H1 (cell line): ENCODE data around the gene CD151. TPM values are rescaled to one million over a fixed set of nuclear protein-coding genes. Genes with fewer than 3 reads are reported as not detected.

Experiments used
- CTCF ChIA-PET: fragments of 300-600 bp; sonication (Branson Sonifier 250); formaldehyde crosslinking; loops from one replicate; lab custom pipeline; 2021; ENCODE audit not compliant: partially characterized antibody; lab: Charles Lee
- POLR2A ChIA-PET: fragments of 300-600 bp; sonication (Branson Sonifier 250); formaldehyde crosslinking; loops from one replicate; lab custom pipeline; 2021; ENCODE audit warnings: inconsistent platforms; ENCODE audit not compliant: partially characterized antibody; lab: Charles Lee
- DNase-seq, 2 experiments: peaks; one replicate each; pipeline versions ENCODE4 v3.0.0 to v3.0.0-alpha.2; 2010 to 2022; ENCODE audit warnings: low spot score in 2 of 2, low read depth in 1 of 2, mixed read lengths in 1 of 2
- FAIRE-seq: peaks from 2 replicates; lab custom pipeline; 2011; peaks lifted over from hg19 to GRCh38; lab: Jason Lieb, UNC
- H2AFZ ChIP-seq: 2 replicates; pipeline ENCODE4 v1.8.1; 2012; ENCODE audit warnings: low read length, inconsistent platforms
- H2AK5ac ChIP-seq: 2 replicates; pipeline ENCODE4 v1.6.1; 2013; ENCODE audit warnings: low read depth, low read length
- H2BK120ac ChIP-seq: replicated peaks from 2 replicates; pipeline ENCODE3; 2013; ENCODE audit warnings: low read depth, low read length, inconsistent platforms
- H2BK12ac ChIP-seq: 2 replicates; pipeline ENCODE4 v1.6.1; 2013; ENCODE audit warnings: low read depth, low read length
- H2BK15ac ChIP-seq: 2 replicates; pipeline ENCODE4 v1.6.1; 2013; ENCODE audit warnings: low read length
- H2BK20ac ChIP-seq: 2 replicates; pipeline ENCODE4 v1.6.1; 2013; ENCODE audit warnings: low read length
- H2BK5ac ChIP-seq: 2 replicates; pipeline ENCODE4 v1.6.1; 2013; ENCODE audit warnings: low read depth, low read length
- H3K14ac ChIP-seq: 2 replicates; pipeline ENCODE4 v1.6.1; 2013; ENCODE audit warnings: inconsistent platforms; ENCODE audit not compliant: insufficient read length
- H3K18ac ChIP-seq: 2 replicates; pipeline ENCODE4 v1.6.1; 2013; ENCODE audit warnings: low read length; ENCODE audit errors: extremely low read depth
- H3K23ac ChIP-seq: 2 replicates; pipeline ENCODE4 v1.6.1; 2013; ENCODE audit warnings: inconsistent platforms; ENCODE audit not compliant: insufficient read length
- H3K23me2 ChIP-seq: 2 replicates; pipeline ENCODE4 v1.6.1; 2013; ENCODE audit warnings: low read depth, low read length
- H3K27ac ChIP-seq: 2 replicates; pipeline ENCODE4 v1.6.1; 2011; ENCODE audit warnings: low read depth, low read length, inconsistent platforms
- H3K27me3 ChIP-seq, 4 experiments: replicated peaks in 1 of 4; 1 replicate in 1 of 4; 2 replicates in 3 of 4; pipeline versions ENCODE4 v1.6.1 to v1.8.1; 2011 to 2013; ENCODE audit warnings: low read length in 3 of 4, mild to moderate bottlenecking in 3 of 4, inconsistent platforms in 2 of 4, mixed read lengths in 2 of 4, moderate library complexity in 1 of 4; ENCODE audit not compliant: control insufficient read depth in 3 of 4, insufficient read depth in 3 of 4; ENCODE audit errors: extremely low read depth in 1 of 4
- H3K36me3 ChIP-seq, 4 experiments: 2 replicates each; pipeline versions ENCODE4 v1.6.1 to v1.8.1; 2011 to 2013; ENCODE audit warnings: mild to moderate bottlenecking in 4 of 4, low read length in 3 of 4, moderate library complexity in 2 of 4, control low read depth in 1 of 4, inconsistent platforms in 1 of 4; ENCODE audit not compliant: insufficient read depth in 4 of 4, control insufficient read depth in 2 of 4
- H3K4ac ChIP-seq: replicated peaks from 2 replicates; pipeline ENCODE3; 2013; ENCODE audit warnings: low read length, low read depth, mixed read lengths, inconsistent platforms; ENCODE audit not compliant: insufficient read length
- H3K4me1 ChIP-seq, 4 experiments: replicated peaks in 1 of 4; 1 replicate in 1 of 4; 2 replicates in 3 of 4; pipeline versions ENCODE4 v1.6.1 to v1.8.1; 2011 to 2013; ENCODE audit warnings: low read length in 3 of 4, inconsistent platforms in 2 of 4, mixed read lengths in 1 of 4; ENCODE audit not compliant: insufficient read depth in 4 of 4, control insufficient read depth in 3 of 4
- H3K4me2 ChIP-seq, 2 experiments: 2 replicates each; pipeline versions ENCODE4 v1.6.1 to v1.8.1; 2011 to 2013; ENCODE audit warnings: low read depth in 2 of 2, low read length in 2 of 2, control low read depth in 1 of 2, inconsistent platforms in 1 of 2, mild to moderate bottlenecking in 1 of 2; ENCODE audit not compliant: insufficient read depth in 1 of 2
- H3K4me3 ChIP-seq, 4 experiments: fragments of 200-600, 300-600 bp in 1 of 4; sonication (generic), shearing (Covaris generic), sonication (Bioruptor Twin) in 1 of 4; 2 replicates each; pipeline versions ENCODE4 v1.5.1 to v1.8.1; 2011 to 2016; ENCODE audit warnings: low read length in 4 of 4, low read depth in 3 of 4, control low read depth in 2 of 4, inconsistent platforms in 2 of 4, mild to moderate bottlenecking in 2 of 4, mixed read lengths in 1 of 4, moderate library complexity in 1 of 4; ENCODE audit not compliant: insufficient read depth in 2 of 4; ENCODE audit errors: extremely low read depth in 1 of 4
- H3K56ac ChIP-seq: replicated peaks from 2 replicates; pipeline ENCODE3; 2013; ENCODE audit warnings: low read depth, mild to moderate bottlenecking, mixed read lengths, low read length, inconsistent platforms; ENCODE audit not compliant: insufficient read length
- H3K79me1 ChIP-seq: 2 replicates; pipeline ENCODE4 v1.6.1; 2013; ENCODE audit warnings: low read depth, low read length, control low read depth
- H3K79me2 ChIP-seq, 2 experiments: 2 replicates each; pipeline versions ENCODE4 v1.6.1 to v1.8.1; 2012 to 2013; ENCODE audit warnings: low read length in 2 of 2, mild to moderate bottlenecking in 2 of 2, inconsistent platforms in 1 of 2; ENCODE audit not compliant: insufficient read depth in 2 of 2, control insufficient read depth in 1 of 2
- H3K9ac ChIP-seq, 4 experiments: replicated peaks in 1 of 4; 1 replicate in 1 of 4; 2 replicates in 3 of 4; pipeline versions ENCODE4 v1.6.1 to v1.8.1; 2011 to 2013; ENCODE audit warnings: low read depth in 3 of 4, low read length in 3 of 4, control low read depth in 2 of 4, mild to moderate bottlenecking in 2 of 4, moderate library complexity in 2 of 4, inconsistent platforms in 1 of 4; ENCODE audit errors: extremely low read depth in 1 of 4
- H3K9me3 ChIP-seq, 2 experiments: 2 replicates each; pipeline versions ENCODE4 v1.6.1 to v1.8.1; 2012 to 2013; ENCODE audit warnings: mild to moderate bottlenecking in 2 of 2, moderate library complexity in 2 of 2, control low read depth in 1 of 2, inconsistent platforms in 1 of 2, low read depth in 1 of 2, low read length in 1 of 2, mixed read lengths in 1 of 2; ENCODE audit not compliant: insufficient read depth in 2 of 2
- H4K20me1 ChIP-seq, 2 experiments: replicated peaks in 1 of 2; 2 replicates each; pipeline versions ENCODE3 to v1.8.1; 2011 to 2013; ENCODE audit warnings: inconsistent platforms in 2 of 2, low read length in 2 of 2, mild to moderate bottlenecking in 1 of 2; ENCODE audit not compliant: insufficient read depth in 2 of 2, control insufficient read depth in 1 of 2
- H4K5ac ChIP-seq: 2 replicates; pipeline ENCODE4 v1.6.1; 2013; ENCODE audit warnings: low read length, low read depth, mixed read lengths, inconsistent platforms; ENCODE audit not compliant: insufficient read length
- H4K8ac ChIP-seq: 2 replicates; pipeline ENCODE4 v1.8.0; 2013; ENCODE audit warnings: mild to moderate bottlenecking, moderate library complexity, low read length, inconsistent platforms; ENCODE audit not compliant: insufficient read depth; ENCODE audit errors: extremely low read depth
- H4K91ac ChIP-seq: replicated peaks from 2 replicates; pipeline ENCODE3; 2013; ENCODE audit warnings: low read length, mixed read lengths, inconsistent platforms; ENCODE audit not compliant: insufficient read length
- ATF3 ChIP-seq: IDR thresholded peaks from 2 replicates; pipeline ENCODE4 v1.6.1; 2011; ENCODE audit warnings: low read depth, mild to moderate bottlenecking, low read length; ENCODE audit not compliant: insufficient read depth
- GABPA ChIP-seq: IDR thresholded peaks from 2 replicates; pipeline ENCODE4 v1.6.1; 2011; ENCODE audit warnings: mild to moderate bottlenecking, low read length, moderate library complexity, borderline replicate concordance; ENCODE audit not compliant: insufficient read depth
- KDM5A ChIP-seq: fragments of 200-600 bp; IDR thresholded peaks from 2 replicates; pipeline ENCODE4 v1.7.1; 2012; ENCODE audit warnings: mild to moderate bottlenecking, low read length, inconsistent platforms, mixed read lengths
- NANOG ChIP-seq: IDR thresholded peaks from 2 replicates; pipeline ENCODE4 v1.6.1; 2011; ENCODE audit warnings: low read length, low read depth, mild to moderate bottlenecking, inconsistent platforms; ENCODE audit not compliant: insufficient read depth, poor library complexity, severe bottlenecking
- POU5F1 ChIP-seq: IDR thresholded peaks from 2 replicates; pipeline ENCODE4 v1.6.1; 2011; ENCODE audit warnings: low read depth, mild to moderate bottlenecking, low read length, moderate library complexity
- RBBP5 ChIP-seq: IDR thresholded peaks from 2 replicates; pipeline ENCODE4 v1.7.1; 2012; ENCODE audit warnings: low read depth, mild to moderate bottlenecking, inconsistent platforms, low read length, moderate library complexity, borderline replicate concordance
- TCF12 ChIP-seq: IDR thresholded peaks from 2 replicates; pipeline ENCODE4 v1.6.1; 2011; ENCODE audit warnings: low read depth, mild to moderate bottlenecking, low read length
- WGBS, 2 experiments: shearing (Covaris generic) in 1 of 2; methylation state at CpG; one replicate each; pipeline versions ENCODE4 v1.1.6 to v1.1.7; 2013 to 2015; ENCODE audit warnings: low lambda C conversion rate in 2 of 2, mixed read lengths in 2 of 2, inconsistent platforms in 1 of 2, low coverage in 1 of 2, missing lambda C conversion rate in 1 of 2; ENCODE audit not compliant: insufficient replicate concordance in 2 of 2, insufficient coverage in 1 of 2, insufficient read length in 1 of 2; ENCODE audit errors: extremely low coverage in 1 of 2, missing lambda C conversion rate in 1 of 2; 5-methylcytosine and 5-hydroxymethylcytosine counted together
- polyA plus RNA-seq, 7 experiments: library from polyadenylated mRNA; depleted of rRNA in 3 of 7; stranded (reverse) in 5 of 7; unstranded in 2 of 7; fragments of >200 nt in 5 of 7; fragments of 200-250 nt in 2 of 7; gene quantifications; 1 replicate in 5 of 7; 2 replicates in 1 of 7; 4 replicates in 1 of 7; pipeline versions ENCODE4 v1.2.1 to v1.2.3, GENCODE V29; 2011 to 2013; ENCODE audit warnings: missing spikeins in 2 of 7, mixed read lengths in 2 of 7
- total RNA-seq: library from RNA; stranded (reverse); fragmentation: NEBNext Ultra II Directional; extraction: Animal tissue kit (Norgen Biotek cat#: 25700); gene quantifications from 2 replicates; pipeline ENCODE4 v1.2.1, GENCODE V29; 2021
- TF ChIP-seq, protein P1 (sequence below), 3 experiments: IDR thresholded peaks; 1 replicate in 2 of 3; 2 replicates in 1 of 3; pipeline versions ENCODE4 v1.5.1 to v1.6.1; 2011; ENCODE audit warnings: low read length in 3 of 3, mild to moderate bottlenecking in 3 of 3, inconsistent platforms in 2 of 3, low read depth in 1 of 3, moderate library complexity in 1 of 3; ENCODE audit not compliant: insufficient read depth in 1 of 3; ENCODE audit errors: control extremely low read depth in 1 of 3

The CD151 gene
- total and polyA plus RNA-seq, 2 of the 8 experiments (the other 6 are each of a cell fraction or from before 2014, with no cell fraction given) = 101 to 212 TPM

DNA sequence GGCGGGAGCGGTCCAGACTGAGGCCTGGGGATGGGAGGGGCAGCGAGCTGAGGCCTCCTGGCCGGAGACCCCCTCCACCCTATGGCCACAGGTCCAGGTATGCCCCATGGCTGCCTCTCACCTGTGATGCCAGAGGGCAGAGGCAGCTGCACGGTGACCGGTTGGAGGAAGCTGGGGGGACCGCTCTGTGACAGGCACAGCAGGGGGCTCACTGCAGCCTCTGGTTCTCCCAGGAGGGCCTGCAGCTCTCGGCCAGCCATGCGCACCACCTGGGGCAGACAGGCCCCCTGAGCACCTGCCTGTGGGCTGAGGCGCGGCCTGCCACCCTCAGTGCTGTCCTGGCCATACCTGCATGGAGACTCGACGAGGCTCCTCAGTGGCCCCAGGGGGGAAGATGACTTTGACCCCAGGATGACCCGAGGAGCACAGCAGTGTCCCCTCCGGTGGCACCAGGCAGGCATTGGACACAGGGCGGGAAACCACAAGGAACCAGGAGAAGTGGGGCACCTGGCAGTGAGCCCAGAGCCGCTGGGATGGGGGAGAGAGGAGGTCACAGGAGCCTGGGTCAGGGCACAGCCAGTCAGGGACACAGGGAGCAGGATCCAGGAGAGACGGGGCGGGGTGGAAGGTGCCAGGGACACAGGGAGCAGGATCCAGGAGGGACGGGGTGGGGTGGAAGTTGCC, 31.5 kb upstream of the CD151 start:
- no peak overlapping the region for H3K4me2 ChIP-seq
- H2BK120ac ChIP-seq = no peak overlapping the region
- H3K4me3 ChIP-seq = no peak overlapping the region
- H3K79me1 ChIP-seq = peaks cover 5% of the 10 kb centered on the region; the same call in 1 of the 2 replicates
- H3K4ac ChIP-seq = no peak overlapping the region
- no peak overlapping the region; the same call in 1 of the 2 replicates for H2BK5ac ChIP-seq
- no peak for FAIRE-seq
- H3K18ac ChIP-seq = no peak overlapping the region
- no peak overlapping the region for H3K14ac ChIP-seq
- H3K23me2 ChIP-seq = peaks cover 16% of the 10 kb centered on the region
- no peak overlapping the region for H2AFZ ChIP-seq
- no peak overlapping the region for H2BK15ac ChIP-seq
- H4K5ac ChIP-seq = no peak overlapping the region
- H3K27ac ChIP-seq = no peak overlapping the region
- no peak overlapping the region for H3K23ac ChIP-seq
- ChIA-PET POLR2A (interaction anchor here (0.8 to 53.0 kb wide), 6 partner anchors 8 to 162 kb away, joined by 3 to 1917 read pairs (median 16); partner anchors contain the start of genes CD151, CEND1, CRACR2B and PNPLA2), CTCF (interaction anchor here (1.0 kb wide), 1 partner anchor 18 kb away, joined by 3 read pairs; no protein-coding TSS in a partner anchor)
- H3K4me1 ChIP-seq = peaks cover 4 to 20% (median 15%) of the 10 kb centered on the region in 4 experiments
- no peak overlapping the region for H3K56ac ChIP-seq
- no peaks in the 10 kb centered on the region for H3K9me3 ChIP-seq
- no peaks in the 10 kb centered on the region; a peak in 1 of 7 replicates for H3K27me3 ChIP-seq
- H2BK20ac ChIP-seq = no peak overlapping the region
- DNase-seq = no peak
- H3K36me3 ChIP-seq = peaks cover 3 to 30% (median 6%) of the 10 kb centered on the region in 4 experiments; a peak in 5 of 8 replicates
- no peak overlapping the region for H3K9ac ChIP-seq
- no peak overlapping the region for H4K91ac ChIP-seq
- H3K79me2 ChIP-seq = peaks cover 0 to 4% of the 10 kb centered on the region in 2 experiments; a peak in 1 of 4 replicates
- no peak overlapping the region for H2AK5ac ChIP-seq
- peaks cover 0 to 13% of the 10 kb centered on the region in 2 experiments for H4K20me1 ChIP-seq
- no peak overlapping the region for H4K8ac ChIP-seq
- WGBS, 2 experiments = 92% methylated on average over 11 of the region's 20 CpGs; no CpG with 5 or more reads in 1 of the 2 experiments
- no peak overlapping the region for H2BK12ac ChIP-seq
- TF ChIP-seq NANOG (no peak), RBBP5 (no peak), TCF12 (no peak), GABPA (no peak), ATF3 (no peak), KDM5A (no peak), POU5F1 (no peak)
- TF ChIP-seq, protein P1, sequence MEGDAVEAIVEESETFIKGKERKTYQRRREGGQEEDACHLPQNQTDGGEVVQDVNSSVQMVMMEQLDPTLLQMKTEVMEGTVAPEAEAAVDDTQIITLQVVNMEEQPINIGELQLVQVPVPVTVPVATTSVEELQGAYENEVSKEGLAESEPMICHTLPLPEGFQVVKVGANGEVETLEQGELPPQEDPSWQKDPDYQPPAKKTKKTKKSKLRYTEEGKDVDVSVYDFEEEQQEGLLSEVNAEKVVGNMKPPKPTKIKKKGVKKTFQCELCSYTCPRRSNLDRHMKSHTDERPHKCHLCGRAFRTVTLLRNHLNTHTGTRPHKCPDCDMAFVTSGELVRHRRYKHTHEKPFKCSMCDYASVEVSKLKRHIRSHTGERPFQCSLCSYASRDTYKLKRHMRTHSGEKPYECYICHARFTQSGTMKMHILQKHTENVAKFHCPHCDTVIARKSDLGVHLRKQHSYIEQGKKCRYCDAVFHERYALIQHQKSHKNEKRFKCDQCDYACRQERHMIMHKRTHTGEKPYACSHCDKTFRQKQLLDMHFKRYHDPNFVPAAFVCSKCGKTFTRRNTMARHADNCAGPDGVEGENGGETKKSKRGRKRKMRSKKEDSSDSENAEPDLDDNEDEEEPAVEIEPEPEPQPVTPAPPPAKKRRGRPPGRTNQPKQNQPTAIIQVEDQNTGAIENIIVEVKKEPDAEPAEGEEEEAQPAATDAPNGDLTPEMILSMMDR (IDR thresholded peaks at IDR 0.05; ENCODE audit: control extremely low read depth in 1 of 3, insufficient read depth in 1 of 3, low read depth in 1 of 3, low read length in 3 of 3) = no peak
